ENCODE measurements around the gene DNAJC25. TPM values are rescaled to one million over a fixed set of nuclear protein-coding genes. Genes with fewer than 3 reads are reported as not detected.
A peak's percentile ranks its signal among the peaks of the same experiment; 100 is the strongest.
"Not testable (repeated sequence)": the region's sequence is repeated elsewhere in the genome, so short reads cannot be mapped to it uniquely, and the experiment has no call there.

The DNAJC25 gene
- total RNA-seq, 4 donors from 2014 or later: 10.1 to 19.4 (median 15.3) TPM

DNA sequence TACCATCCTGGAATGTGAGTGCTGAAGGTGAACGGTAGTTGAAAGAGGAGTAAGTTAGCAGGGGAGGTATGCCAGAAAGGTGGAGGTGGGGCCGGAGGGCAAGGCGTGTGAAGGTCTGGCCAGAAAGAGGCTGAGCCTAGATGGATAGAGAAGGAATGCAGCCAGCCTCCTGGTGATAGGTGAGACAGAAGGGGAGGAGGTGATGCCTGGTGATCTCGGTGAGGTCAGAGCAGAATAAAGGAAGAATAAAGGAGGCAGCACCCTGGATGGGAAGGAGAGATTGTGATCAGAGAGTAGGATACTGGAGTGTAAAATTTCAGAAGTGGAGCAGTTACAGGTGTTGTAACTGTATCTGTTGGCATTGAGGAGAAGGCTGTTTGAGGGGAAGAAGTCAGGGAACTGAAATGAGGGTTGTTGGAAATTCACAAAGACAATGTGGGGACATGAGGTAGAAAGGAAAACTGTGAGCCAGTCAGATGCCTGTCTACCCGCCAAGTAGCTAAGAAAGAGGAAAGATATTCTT is 32.2 kb downstream of the DNAJC25 start:
- Histone ChIP-seq H3K4me3 (no peak overlapping the region), H3K9me3 (no peaks in the 10 kb centered on the region), H3K36me3 (peaks cover 0 to 13% (median 5%) of the 10 kb centered on the region in 4 donors), H3K27ac (peak overlapping the region in 1 of 4 donors; percentile 83), H3K4me1 (peaks cover 3 to 19% (median 12%) of the 10 kb centered on the region in 4 donors), H3K27me3 (no peaks in the 10 kb centered on the region)
- DNase-seq: no peak
- in situ Hi-C loops (cut with MboI; ENCODE audit: low pct_ligation_motif_present in 1 of 4, low pct_unique_long_range_greater_than_20kb in 1 of 4, low sequenced_read_pairs in 3 of 4) (no loop called here), intact Hi-C loops (cut with DNase I; ENCODE audit: low total_unique reads) (no loop called here)
- TF ChIP-seq, protein P1, sequence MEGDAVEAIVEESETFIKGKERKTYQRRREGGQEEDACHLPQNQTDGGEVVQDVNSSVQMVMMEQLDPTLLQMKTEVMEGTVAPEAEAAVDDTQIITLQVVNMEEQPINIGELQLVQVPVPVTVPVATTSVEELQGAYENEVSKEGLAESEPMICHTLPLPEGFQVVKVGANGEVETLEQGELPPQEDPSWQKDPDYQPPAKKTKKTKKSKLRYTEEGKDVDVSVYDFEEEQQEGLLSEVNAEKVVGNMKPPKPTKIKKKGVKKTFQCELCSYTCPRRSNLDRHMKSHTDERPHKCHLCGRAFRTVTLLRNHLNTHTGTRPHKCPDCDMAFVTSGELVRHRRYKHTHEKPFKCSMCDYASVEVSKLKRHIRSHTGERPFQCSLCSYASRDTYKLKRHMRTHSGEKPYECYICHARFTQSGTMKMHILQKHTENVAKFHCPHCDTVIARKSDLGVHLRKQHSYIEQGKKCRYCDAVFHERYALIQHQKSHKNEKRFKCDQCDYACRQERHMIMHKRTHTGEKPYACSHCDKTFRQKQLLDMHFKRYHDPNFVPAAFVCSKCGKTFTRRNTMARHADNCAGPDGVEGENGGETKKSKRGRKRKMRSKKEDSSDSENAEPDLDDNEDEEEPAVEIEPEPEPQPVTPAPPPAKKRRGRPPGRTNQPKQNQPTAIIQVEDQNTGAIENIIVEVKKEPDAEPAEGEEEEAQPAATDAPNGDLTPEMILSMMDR (IDR thresholded peaks at IDR 0.05): no peak
- 70 to 72% methylated on average over 5 of the region's 5 CpGs for WGBS, 2 donors (ENCODE audit: low coverage in 1 of 2)

DNA sequence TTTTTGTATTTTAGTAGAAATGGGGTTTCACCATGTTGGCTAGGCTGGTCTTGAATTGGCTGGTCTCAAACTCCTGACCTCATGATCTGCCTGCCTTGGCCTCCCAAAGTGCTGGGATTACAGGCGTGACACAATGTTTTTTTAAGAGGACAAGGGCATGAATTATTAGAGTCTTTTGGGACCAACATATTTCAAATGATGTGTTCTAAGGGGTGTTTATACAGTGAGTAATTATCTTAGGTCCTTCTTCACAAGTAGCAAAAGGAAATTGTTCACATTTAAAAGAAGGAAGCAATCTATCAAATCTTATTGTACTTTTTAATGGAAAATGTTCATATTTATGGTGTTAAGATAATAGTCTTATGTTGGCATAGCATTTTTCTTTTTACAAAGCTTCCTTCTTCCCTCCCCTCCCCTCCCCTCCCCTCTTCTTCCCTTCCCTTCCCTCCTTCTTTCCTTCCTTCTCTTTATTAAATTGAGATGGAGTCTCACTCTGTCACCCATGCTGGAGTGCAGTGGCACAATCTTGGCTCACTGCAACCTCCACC is 37.0 kb downstream of the DNAJC25 start:
- 95% methylated on average over 1 of the region's 1 CpG; no CpG with 5 or more reads in 1 of the 2 donors for WGBS, 2 donors (ENCODE audit: low coverage in 1 of 2)
- TF ChIP-seq EP300 (IDR thresholded peaks at IDR 0.05; ENCODE audit: low read depth) (no peak), POLR2AphosphoS5 (IDR thresholded peaks at IDR 0.05) (no peak), POLR2A (IDR thresholded peaks at IDR 0.05) (no peak)
- TF ChIP-seq, protein P1 (IDR thresholded peaks at IDR 0.05): no peak
- H3K27me3 ChIP-seq: no peaks in the 10 kb centered on the region
- no peaks in the 10 kb centered on the region for H3K9me3 ChIP-seq
- intact Hi-C loops (cut with DNase I; ENCODE audit: low total_unique reads) (no loop called here), in situ Hi-C loops (cut with MboI; ENCODE audit: low pct_ligation_motif_present in 1 of 4, low pct_unique_long_range_greater_than_20kb in 1 of 4, low sequenced_read_pairs in 3 of 4) (no loop called here)
- no peak overlapping the region for H3K4me3 ChIP-seq
- H3K36me3 ChIP-seq: peaks cover 0 to 16% (median 6%) of the 10 kb centered on the region in 4 donors
- H3K4me1 ChIP-seq: peaks cover 0 to 3% (median 3%) of the 10 kb centered on the region in 4 donors
- H3K27ac ChIP-seq: no peak overlapping the region
- DNase-seq: no peak

DNA sequence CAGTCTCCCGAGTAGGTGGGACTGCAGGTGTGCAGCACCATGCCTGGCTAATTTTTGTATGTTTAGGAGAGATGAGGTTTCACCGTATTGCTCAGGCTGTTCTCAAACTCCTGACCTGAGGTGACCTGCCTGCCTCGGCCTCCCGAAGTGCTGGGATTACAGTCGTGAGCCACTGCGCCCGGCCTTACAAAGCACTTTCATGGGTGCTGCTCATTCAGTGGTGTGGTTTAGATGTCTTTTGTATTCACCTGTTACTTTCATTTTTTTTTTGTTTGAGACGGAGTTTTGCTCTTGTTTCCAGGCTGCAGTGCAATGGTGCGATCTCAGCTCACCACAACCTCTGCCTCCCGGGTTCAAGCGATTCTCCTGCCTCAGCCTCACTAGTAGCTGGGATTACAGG is 37.5 kb downstream of the DNAJC25 start:
- H3K27ac ChIP-seq; H3K27me3 ChIP-seq; in situ Hi-C loops (cut with MboI; ENCODE audit: low pct_ligation_motif_present in 1 of 4, low pct_unique_long_range_greater_than_20kb in 1 of 4, low sequenced_read_pairs in 3 of 4); DNase-seq; intact Hi-C loops (cut with DNase I; ENCODE audit: low total_unique reads); H3K9me3 ChIP-seq; H3K4me1 ChIP-seq; H3K4me3 ChIP-seq: not testable (repeated sequence)
- H3K36me3 ChIP-seq: peaks cover 0 to 16% (median 6%) of the 10 kb centered on the region in 4 donors
- whole genome bisulfite sequencing, 2 donors (ENCODE audit: low coverage in 1 of 2): 89 to 94% methylated on average over 5 to 11 of the region's 11 CpGs

DNA sequence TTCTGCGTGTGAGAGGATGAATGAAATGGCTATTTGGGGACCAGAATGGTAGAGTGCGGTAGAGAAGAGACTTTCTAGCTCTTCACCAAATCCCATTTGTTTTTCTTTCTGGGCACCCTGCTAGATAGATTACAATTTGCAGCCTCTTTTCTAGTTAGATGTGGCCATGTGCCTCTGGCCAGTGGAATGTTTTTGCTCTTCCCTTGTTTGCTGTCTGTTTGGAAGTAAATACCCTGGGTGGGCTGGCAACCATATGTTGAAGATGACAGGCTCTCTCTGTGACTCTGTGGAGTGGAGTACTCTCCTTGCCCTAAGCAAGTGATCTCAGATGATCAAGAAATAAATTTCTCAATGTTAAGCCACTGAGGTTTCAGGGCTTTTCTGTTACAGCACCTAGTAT is 43.2 kb downstream of the DNAJC25 start:
- in situ Hi-C loops (cut with MboI; ENCODE audit: low pct_ligation_motif_present in 1 of 4, low pct_unique_long_range_greater_than_20kb in 1 of 4, low sequenced_read_pairs in 3 of 4): no loop called here
- 90 to 96% methylated on average over 2 of the region's 2 CpGs for WGBS, 2 donors (ENCODE audit: low coverage in 1 of 2)

More for the DNA sequence above, 43.2 kb downstream of the DNAJC25 start:
- no peak for DNase-seq
- TF ChIP-seq POLR2A (IDR thresholded peaks at IDR 0.05): no peak
- TF ChIP-seq EP300 (IDR thresholded peaks at IDR 0.05; ENCODE audit: low read depth): no peak
- TF ChIP-seq, protein P1 (IDR thresholded peaks at IDR 0.05): no peak
- no peak for TF ChIP-seq POLR2AphosphoS5 (IDR thresholded peaks at IDR 0.05)
- Histone ChIP-seq H3K4me1 (no peaks in the 10 kb centered on the region), H3K9me3 (no peaks in the 10 kb centered on the region), H3K27ac (no peak overlapping the region), H3K4me3 (no peak overlapping the region), H3K36me3 (no peaks in the 10 kb centered on the region), H3K27me3 (no peaks in the 10 kb centered on the region)
- intact Hi-C loops (cut with DNase I; ENCODE audit: low total_unique reads): no loop called here
